GM23248 (cell line): ENCODE results near the gene HOOK1.

Source experiments
- EZH2 ChIP-seq: fragments of 200-600 bp; sonication (generic); IDR thresholded peaks from 2 replicates; pipeline ENCODE4 v1.6.1; 2018; ENCODE audit warnings: antibody characterized with exemption, mild to moderate bottlenecking; ENCODE audit not compliant: insufficient read depth, poor library complexity, severe bottlenecking
- EZH2phosphoT487 ChIP-seq: fragments of 200-600 bp; sonication (generic); IDR thresholded peaks from 2 replicates; pipeline ENCODE4 v1.6.1; 2018; ENCODE audit warnings: antibody characterized with exemption, moderate library complexity, mild to moderate bottlenecking, low read depth; ENCODE audit not compliant: insufficient read depth

- TF ChIP-seq EZH2phosphoT487 (no peak), EZH2 (no peak)
Observed at GRCh38 chr1:59906931-59907330, 92.2 kb downstream of the HOOK1 start.
